Activated T-cell treated with anti-CD3 and anti-CD28 coated beads for 24 hours (primary cell): Measurements from ENCODE around the gene COLGALT1.
A peak's percentile ranks its signal among the peaks of the same experiment; 100 is the strongest.

ENCODE experiments used
- DNase-seq: peaks from one replicate; pipeline ENCODE4 v3.0.0-alpha.2; 2020; ENCODE audit warnings: low read depth

COLGALT1 gene

GRCh38 chr19:17598953-17599352 lies 43.5 kb downstream of the COLGALT1 start:
- no peak for DNase-seq

GRCh38 chr19:17599780-17600179 lies 44.3 kb downstream of the COLGALT1 start:
- DNase-seq: no peak

- no peak for DNase-seq
These were observed 46.2 kb downstream of the COLGALT1 start for GRCh38 chr19:17601683-17602082.

GRCh38 chr19:17602217-17602616 lies 46.8 kb downstream of the COLGALT1 start:
- no peak for DNase-seq

GRCh38 chr19:17602872-17603510 lies 47.5 kb downstream of the COLGALT1 start:
- DNase-seq: no peak

- DNase-seq: no peak
These were observed 49.0 kb downstream of the COLGALT1 start for GRCh38 chr19:17604372-17605025.

GRCh38 chr19:17605117-17605516 lies 49.7 kb downstream of the COLGALT1 start:
- no peak for DNase-seq

- DNase-seq: peak; percentile 70
These were observed 50.5 kb downstream of the COLGALT1 start for GRCh38 chr19:17605761-17606589.

- no peak for DNase-seq
These were observed 51.2 kb downstream of the COLGALT1 start for GRCh38 chr19:17606590-17607185.

- no peak for DNase-seq
These were observed 52.5 kb downstream of the COLGALT1 start for GRCh38 chr19:17607936-17608335.

- no peak for DNase-seq
These were observed 54.9 kb downstream of the COLGALT1 start for GRCh38 chr19:17610384-17610783.

- no peak for DNase-seq
These were observed 56.2 kb downstream of the COLGALT1 start for GRCh38 chr19:17611462-17612244.

GRCh38 chr19:17614476-17614875 lies 59.0 kb downstream of the COLGALT1 start:
- no peak for DNase-seq

GRCh38 chr19:17615889-17616685 lies 60.6 kb downstream of the COLGALT1 start:
- DNase-seq: no peak

GRCh38 chr19:17616686-17616960 lies 61.2 kb downstream of the COLGALT1 start:
- no peak for DNase-seq

GRCh38 chr19:17616961-17617806 lies 61.7 kb downstream of the COLGALT1 start:
- no peak for DNase-seq

- no peak for DNase-seq
These were observed 62.4 kb downstream of the COLGALT1 start for GRCh38 chr19:17617807-17618192.

- DNase-seq: no peak
These were observed 62.9 kb downstream of the COLGALT1 start for GRCh38 chr19:17618281-17618903.

GRCh38 chr19:17618936-17619335 lies 63.5 kb downstream of the COLGALT1 start:
- DNase-seq: no peak

GRCh38 chr19:17620696-17621095 lies 65.2 kb downstream of the COLGALT1 start:
- no peak for DNase-seq
